ENCODE measurements around the gene FBP2. TPM values are rescaled to one million over a fixed set of nuclear protein-coding genes. Genes with fewer than 3 reads are reported as not detected.

The FBP2 gene
- total RNA-seq, 2 donors from 2014 or later: not detected

Other genes with a start within 250 kb of the FBP2 start
- not detected for gene PCAT7, start 38.7 kb downstream of the FBP2 start, total RNA-seq
- 1 to 10 TPM; 1.3 to 3.3 TPM for gene FBP1, start 45.7 kb upstream of the FBP2 start, total RNA-seq
- gene AOPEP, start 132.9 kb upstream of the FBP2 start, total RNA-seq: 10 to 100 TPM in 1 of 2 donors, 1 to 10 TPM in 1; 9.0 to 13.2 TPM